COLO668 (cell line): ENCODE measurements around the gene EFCAB9.
A peak's percentile ranks its signal among the peaks of the same experiment; 100 is the strongest.

Experiments used
- DNase-seq: peaks from one replicate; lab custom pipeline; 2025; ENCODE audit not compliant: unreplicated experiment; lab: John Stamatoyannopoulos, UW

The EFCAB9 gene

DNA sequence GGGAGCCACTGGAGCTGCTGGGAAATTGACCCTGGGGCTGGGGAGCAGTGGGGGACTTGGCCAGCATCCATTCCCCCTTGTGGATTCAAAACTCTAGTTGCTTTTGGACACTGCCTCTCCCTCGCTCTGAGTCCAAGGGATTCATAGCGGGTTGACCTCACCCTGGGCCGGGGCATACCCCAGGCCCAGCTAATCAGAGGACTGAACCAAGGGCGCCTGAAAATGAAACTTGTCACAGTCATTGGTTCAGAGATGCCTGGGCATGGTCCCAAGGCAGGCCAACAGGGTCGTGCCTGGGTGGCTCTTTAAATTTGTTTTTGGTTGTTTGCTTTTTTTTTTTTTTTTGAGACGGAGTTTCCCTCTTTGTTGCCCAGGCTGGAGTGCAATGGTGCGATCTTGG is 28.5 kb upstream of the EFCAB9 start:
- no peak for DNase-seq

DNA sequence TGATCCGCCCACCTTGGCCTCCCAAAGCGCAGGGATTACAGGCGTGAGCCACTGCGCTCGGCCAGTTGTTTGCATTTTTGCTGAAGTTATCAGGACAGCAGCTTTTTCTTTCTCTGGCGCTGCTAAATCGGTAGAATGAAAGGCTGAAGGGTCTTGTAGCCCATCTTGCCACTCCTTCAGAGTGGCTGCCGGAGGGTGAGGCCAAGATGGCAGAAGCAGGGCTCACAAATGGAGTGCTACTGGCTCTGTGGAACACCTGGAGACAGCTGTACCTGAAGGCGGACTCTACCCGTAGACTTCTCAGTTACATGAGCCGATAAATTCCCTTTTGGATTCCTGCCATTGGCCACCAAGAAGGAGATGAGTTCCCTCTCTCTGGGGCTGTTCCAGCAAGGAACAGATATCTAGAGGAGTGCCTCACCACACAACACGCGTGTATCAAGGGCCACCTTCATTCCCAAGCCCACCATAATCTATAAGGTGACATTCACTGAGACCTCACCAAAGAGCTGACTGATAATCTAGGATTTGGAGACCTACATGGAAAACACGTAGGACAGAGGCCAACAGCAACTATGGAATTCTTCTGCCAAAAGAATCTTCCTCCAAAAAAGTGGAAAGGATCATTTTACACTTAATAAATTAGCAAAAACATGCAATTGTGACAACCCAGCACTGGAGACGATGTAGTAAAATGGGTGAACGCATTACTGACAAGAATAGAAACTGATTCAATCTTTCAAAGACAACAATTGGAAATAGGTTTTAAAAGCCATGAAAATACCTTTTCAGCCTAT is 27.7 kb upstream of the EFCAB9 start:
- no peak for DNase-seq

DNA sequence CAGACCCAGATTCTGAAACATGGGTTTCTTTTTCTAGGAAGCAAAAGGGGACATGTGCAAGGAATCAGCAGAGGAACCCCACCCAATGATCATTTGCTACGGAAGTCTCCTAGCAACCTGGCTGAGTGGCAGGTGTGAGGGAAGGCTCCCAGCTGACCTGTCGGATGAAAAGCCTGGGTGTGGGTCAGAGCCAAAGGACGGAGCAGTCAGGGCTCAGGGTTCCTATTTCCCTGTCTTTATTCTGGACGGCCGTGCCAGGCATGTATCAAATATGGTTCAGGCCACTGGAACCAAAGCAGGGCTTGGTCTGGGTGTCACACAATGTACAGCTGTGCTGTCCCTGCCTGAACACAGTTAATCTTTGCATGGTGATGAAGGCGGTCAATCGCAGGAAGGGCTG is 26.1 kb upstream of the EFCAB9 start:
- no peak for DNase-seq

DNA sequence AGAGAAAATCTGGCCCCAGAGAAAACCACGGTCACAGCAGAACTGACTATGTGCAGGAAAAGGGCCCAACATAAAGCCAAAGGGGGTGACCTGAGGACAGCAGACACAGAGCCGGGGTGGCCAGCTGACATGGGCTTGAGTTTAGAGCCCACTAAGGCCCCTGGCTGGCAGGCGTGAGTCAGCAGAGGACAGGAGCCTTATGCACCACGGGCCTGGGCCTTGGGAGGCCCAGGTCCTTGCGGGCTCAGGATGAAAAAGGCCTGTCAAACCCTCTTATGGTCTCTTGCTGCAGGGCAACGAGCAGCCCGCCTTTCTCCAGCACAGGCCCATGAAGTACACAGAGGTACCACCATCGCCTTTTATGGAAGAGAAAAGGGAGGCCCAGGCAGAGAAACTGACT is 25.7 kb upstream of the EFCAB9 start:
- no peak for DNase-seq

DNA sequence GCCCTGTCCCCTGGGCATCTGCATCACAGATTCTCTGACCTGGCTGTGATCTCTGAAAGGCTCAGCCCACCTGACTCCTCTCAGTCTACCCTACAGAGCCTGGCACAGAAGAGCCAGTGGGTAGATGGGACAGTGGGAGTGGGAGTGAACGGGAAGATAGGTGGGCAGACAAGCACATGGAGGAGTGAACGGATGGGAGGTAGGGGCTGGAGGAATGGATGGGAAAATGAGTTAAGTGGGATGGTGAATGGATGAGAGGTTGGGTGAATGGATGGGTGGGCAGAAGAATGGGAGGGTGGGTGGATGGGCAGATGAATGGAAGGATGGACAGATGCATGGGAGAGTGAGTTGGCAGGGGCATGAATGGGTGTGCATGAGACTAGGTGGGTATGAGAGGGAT is 24.8 kb upstream of the EFCAB9 start:
- no peak for DNase-seq

DNA sequence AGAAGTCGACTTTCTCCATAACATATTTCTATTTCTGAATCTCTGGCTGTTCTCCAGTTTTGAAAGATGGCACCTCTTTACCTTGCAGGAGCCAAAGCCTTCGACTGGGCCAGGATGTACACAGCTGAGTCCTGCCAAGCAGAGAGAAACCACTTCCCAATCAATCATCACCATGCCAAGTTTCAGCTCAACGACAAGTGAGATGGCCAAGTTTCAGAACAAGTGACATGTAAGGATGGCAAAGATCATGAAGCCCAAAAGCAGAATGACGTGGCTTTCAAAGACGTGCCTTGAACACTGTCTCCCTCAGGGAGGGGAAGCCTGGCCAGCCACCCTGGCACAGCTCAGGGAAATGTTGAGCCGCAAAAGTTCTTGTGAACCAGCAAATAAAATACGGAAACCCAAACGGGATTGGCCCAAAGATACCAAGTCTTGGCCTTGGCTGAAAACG is 23.7 kb upstream of the EFCAB9 start:
- no peak for DNase-seq

DNA sequence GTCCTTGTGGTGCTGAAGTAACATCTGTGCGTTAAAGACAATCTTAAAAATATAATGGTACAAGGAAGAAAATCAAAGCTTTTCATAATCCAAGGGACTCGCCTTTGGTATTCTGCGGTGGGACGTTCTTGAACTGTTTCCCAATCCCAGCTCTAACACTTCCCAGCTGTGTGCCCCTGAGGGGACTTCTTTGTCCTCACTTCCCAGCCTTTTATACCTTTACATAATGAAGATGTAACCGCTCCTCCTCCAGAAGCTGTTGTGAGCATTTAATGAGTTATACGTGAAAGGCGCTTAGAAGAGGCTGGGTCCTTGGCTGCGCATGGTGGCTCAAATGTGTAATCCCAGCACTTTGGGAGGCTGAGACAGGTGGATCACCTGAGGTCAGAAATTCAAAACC is 22.9 kb upstream of the EFCAB9 start:
- no peak for DNase-seq

DNA sequence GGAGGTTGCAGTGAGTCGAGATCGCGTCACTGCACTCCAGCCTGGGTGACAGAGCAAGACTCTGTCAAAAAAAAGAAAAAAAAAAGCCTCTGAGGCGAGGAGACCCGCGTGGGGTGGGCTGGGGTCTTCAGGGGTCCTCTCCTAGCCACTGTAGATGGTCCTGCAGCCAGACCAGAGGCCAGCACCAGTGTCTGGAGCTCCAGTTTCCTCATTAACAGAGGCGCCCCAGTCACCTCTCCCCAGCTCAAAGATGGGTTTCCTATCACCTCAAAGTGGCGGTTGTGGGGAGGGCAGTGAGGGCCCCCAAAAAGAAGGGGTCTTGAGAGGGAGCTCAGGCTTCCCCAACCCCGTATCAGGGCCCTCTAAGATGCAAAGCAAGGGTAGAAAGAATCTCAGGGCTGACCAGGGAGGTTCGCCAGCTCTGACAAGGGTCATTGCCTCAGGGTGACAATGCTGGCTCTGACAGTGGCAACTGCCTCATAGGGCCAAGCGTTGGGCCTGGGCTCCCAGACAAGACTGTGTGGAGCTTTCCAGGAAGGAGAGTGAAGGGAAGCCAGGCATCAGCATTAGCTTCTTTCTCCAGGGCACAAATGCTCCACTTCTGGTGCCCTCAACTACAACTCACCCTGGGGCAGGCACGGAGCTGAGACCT is 20.9 kb upstream of the EFCAB9 start:
- DNase-seq = no peak

DNA sequence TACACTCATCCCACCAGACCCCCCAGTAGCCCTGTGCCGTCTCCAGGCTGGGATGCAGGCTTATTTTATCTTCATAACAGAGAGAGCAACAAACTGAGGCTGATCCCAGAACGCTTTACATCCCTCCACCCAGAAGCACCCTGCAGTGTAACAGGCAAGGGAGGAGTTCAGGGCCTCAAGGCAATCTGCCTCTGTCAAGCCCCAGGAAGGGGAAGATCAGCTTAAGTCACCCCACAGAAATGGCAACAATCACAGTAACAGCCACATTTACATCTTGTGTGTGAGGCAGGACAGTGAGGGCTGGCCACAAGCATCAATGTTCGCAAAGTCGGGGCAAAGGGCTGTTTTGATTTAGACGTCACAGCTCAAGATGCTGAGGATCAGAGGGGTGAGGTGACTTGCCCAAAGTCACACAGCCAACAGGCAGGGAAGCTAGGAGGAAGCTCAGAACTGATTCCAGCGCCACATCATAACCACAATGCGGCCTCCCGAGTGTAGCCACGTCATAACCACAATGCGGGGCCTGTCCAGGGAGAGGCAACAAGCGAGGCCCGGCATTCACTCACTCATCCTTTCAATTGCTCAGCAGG is 20.3 kb upstream of the EFCAB9 start:
- no peak for DNase-seq

DNA sequence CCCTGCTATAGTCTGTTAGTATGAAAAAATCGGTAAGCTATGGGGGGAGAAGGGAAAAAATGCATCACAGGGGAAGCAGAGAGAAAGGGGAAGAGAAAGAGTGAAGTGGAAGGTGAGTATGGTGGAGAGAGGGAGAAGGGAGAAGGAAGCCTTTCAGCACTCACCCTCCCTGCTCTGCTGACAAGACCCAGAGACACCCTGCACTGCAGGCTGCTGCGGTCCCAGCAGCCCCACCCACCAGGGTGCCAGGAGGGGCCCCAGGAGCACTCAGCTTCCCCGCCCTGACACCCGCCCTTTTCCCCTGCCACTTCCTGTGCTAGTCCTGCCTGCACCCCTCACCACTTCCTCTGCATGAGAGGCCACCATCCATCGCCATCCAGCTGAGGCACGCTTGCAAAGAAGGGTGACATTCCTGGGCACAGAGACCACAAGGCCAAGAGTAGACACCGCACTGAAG is 18.7 kb upstream of the EFCAB9 start:
- no peak for DNase-seq

DNA sequence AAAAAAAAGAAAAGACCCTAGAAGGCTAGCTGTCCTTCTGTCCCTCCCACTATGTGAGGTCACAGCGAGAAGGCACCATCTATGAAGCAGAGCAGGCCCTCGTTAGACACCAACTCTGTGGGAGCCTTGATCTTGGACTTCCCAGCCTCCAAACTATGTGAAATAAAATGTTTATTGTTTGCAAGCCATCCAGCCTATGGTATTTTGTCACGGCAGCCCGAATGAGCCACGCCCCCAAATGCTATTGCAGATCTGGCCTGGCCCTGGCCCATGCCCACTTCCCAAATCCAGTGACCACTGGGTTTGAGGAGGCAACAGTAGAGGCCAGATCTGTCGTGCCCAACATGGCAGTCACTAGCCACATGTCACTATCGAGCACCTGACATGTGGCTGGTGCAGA is 16.8 kb upstream of the EFCAB9 start:
- no peak for DNase-seq

DNA sequence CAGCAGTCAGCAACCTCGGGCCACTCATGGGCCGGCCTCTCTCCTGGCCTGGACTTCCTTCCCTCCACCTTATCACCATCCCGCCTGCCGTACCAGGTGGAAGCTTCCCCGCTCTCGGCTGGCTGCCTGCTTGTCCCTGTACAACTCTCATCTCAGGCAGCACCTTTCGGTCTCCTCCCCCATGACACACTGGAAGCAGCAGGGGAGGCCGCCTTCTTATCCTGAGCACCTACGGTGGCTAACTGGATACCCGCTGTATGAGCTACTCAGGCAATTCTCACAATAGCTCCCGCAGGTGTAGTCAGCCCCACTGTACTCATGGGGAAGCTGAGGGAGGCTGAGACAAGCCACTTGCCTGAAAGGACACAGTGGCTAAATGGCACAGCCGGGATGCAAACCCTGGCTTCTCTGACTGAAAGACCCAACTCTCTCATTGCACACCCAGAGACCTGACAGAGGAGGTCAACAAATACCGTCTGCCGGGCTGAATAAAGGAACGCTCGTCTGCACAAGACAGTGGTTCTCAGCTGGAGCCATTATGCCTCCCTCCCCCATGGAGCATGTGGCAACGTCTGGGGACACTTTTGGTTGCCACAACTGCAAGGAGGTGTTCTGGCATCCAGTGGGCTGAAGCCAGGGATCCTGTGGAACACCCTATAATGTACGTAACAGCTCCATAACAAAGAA is 15.5 kb upstream of the EFCAB9 start:
- no peak for DNase-seq

DNA sequence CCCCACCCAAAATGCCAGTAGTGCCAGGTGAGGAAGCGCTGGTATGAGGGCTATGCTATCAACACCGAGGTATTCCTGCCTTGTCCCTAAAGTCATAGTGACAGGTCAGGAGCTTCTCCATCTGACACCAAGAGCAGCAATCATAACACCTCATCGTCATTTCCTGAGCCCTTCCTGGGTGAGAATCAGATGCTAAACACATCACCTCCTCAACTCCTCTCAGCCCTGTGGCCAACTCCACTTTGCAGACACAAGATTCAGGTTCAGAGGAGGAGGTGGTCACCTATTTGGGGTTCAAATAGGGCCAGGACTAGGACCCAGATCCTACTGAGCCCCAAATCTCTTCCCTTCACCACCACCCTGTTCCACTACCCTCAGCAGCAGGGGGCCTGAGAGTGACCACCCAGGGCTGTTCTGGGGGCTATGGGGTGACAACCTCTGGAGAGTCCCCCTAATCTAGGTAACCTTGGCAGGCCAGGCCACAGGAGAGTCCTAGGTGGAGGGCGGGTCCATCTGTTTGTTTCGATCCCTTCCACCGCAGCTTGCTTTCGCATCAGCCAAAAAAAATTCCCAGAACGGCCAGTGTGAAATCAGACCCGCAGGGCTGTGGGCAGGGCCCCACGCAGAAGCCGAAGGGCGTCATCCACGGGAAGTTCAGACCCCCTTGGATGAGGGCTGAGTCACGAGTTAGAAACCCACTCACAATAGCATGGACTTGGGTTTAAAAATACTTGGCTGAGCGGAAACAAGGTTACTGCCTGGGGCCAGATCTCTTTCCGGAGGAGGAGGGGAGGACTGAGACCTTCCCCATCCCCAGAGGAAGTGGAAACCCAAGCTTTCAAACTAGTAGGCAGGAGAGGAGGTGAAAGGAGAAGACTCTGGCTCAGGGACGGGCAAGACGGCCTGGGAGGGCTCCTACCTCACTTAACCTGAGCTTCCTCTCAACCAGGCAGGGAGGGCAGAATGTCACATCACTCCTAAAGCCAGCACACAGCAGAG is 14.7 kb upstream of the EFCAB9 start:
- DNase-seq = no peak

DNA sequence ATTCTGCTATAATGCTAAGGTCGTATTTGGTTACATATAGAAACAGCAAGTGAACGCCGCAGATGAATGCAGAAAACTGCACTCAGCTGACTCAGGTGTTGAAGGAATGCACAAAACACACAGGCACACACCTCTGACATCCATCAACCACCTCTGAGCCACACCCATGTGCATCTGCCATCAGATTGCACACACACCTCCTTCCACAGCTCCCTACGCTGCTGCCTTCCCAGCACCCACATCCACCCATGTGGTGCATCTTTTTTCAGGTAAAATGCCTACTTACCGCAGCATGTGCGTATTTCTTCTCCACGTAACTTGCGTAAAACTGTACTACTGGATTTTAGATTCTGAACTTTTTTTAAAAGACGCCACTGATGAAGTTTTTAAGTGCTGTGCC is 13.0 kb upstream of the EFCAB9 start:
- DNase-seq = no peak

DNA sequence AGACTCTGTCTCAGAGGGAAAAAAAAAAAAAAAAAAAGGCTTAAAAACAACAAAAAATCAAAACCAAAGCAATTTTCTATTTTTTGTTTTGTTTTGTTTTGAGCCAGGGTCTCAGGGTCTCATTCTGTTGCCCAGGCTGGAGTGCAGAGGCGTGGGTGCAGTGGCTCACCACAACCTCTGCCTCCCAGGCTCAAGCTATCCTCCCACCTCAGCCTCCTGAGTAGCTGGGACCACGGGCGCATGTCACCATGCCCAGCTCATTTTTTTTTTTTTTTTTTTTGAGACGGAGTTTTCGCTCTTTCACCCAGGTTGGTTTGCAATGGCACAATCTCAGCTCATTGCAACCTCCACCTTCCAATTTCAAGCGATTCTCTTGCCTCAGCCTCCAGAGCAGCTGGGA is 11.7 kb upstream of the EFCAB9 start:
- DNase-seq = no peak

DNA sequence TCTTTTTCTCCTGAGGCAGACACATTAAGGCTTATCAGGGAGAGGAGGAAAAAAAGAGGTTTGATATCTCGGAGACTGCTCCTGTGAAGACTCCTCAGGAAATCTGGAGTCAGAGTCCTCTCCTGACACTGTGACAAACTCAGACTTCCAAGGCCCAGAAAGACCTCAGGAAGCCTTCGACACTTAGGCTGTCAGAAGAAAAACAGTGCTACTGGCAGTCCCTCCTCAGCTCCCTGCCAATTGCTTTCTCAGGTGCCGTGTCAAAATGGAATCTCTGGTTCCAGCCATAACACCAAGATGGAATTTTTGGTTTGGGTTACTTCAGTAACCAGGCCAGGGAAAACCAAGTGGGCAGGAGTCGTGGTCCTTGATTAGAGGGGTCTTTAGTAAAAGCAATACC is 10.1 kb upstream of the EFCAB9 start:
- DNase-seq = no peak

DNA sequence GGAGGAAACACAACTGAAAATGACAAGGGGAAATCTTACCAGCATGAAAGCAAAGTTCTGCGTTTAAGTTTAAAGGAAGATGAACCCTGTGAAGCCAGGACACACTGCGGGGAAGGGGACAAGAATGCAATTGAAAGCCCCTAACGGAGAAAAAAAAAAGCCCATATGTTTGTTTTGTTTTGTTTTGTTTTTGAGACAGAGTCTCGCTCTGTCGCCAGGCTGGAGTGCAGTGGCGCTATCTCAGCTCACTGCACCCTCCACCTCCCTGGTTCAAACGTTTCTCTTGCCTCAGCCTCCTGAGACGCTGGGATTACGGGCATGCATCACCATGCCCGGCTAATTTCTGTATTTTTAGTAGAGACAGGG is 8.9 kb upstream of the EFCAB9 start:
- no peak for DNase-seq

DNA sequence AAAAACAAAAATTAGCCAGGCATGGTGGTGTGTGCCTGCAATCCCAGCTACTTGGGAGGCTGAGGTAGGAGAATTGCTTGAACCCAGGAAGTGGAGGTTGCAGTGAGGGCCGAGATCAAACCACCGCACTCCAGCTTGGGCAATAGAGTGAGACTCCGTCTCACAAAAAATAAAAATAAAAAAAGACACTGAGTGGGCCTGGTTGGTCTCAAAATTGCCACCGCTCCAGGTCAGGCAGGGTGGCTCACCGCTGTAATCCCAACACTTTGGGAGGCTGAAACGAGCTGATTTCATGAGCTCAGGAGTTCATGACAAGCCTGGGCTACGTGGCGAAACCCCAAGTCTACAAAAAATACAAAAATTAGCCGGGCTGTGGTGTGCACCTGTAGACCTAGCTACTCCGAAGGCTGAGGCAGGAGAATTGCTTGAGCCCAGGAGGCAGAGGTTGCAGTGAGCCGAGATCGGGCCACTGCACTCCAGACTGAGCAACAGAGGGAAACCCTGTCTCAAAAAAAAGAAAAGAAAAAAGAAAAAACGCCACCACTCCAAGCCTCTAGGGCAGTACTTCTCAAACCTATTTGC is 7.8 kb upstream of the EFCAB9 start:
- no peak for DNase-seq

DNA sequence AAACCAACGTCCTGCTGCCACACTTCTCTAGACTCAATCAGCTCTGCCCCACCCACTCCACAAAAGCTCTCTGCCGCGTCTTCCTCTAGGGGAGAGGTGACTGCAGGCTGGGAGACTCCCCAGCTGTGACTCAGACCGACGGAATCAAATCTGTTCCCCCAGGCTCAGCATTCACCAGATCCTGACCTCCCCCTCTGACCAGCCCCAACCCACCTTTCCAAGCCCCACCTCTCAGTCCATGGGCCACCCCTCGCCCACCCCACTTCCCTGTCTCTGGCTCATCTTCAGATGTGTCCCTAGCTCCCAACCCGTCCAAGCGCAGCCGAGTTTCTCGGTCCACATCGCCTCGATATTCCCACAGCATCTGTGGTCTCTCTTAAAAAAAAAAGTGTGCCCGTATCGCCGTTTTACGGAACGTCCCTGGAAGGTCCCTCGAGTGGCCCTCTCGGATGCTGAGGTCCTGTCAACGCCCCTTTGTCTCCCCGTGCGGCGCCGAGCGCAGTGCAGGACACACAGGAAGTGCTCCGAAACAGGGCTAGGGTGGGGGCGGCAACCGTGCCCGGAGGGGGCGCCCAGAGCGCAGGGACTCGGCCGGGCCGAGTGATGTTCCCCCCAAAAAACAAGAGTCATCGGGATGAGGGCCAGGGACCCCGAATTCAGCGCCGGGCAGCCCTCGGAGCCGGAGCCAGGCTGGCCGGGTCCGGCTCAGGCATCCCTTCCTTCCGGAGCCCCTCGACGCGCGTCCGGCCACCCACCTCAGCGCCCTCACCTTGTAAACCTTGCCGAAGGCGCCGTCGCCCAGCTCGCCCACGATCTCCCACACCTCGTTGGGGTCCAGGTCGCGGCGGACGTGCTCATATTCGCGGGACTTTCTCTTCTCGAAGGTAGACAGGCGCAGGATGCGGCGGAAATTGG is 6.6 kb upstream of the EFCAB9 start:
- DNase-seq = peak; percentile 46
